Sigmoid colon (tissue), 7 donors: Measurements from ENCODE around the gene LRRC74A. TPM values are rescaled to one million over a fixed set of nuclear protein-coding genes. Genes with fewer than 3 reads are reported as not detected.

Source experiments
- DNase-seq: peaks from one replicate; pipeline ENCODE4 v3.0.0-alpha.2; 2019
- H3K27ac ChIP-seq, 4 donors: fragments of 200-600 bp; sonication (generic); one replicate each; pipeline ENCODE4 v1.5.1; 2016 to 2019; ENCODE audit warnings: mild to moderate bottlenecking in 1 of 4
- H3K27me3 ChIP-seq, 3 donors: fragments of 200-600 bp; sonication (generic); one replicate each; pipeline ENCODE4 v1.5.1; 2019; ENCODE audit warnings: mild to moderate bottlenecking in 1 of 3
- H3K36me3 ChIP-seq, 4 donors: fragments of 200-600 bp; sonication (generic); one replicate each; pipeline ENCODE4 v1.5.1; 2016 to 2019
- H3K4me1 ChIP-seq, 4 donors: fragments of 200-600 bp; sonication (generic); one replicate each; pipeline ENCODE4 v1.5.1; 2017 to 2019
- H3K4me3 ChIP-seq, 4 donors: fragments of 200-600 bp; sonication (generic); one replicate each; pipeline ENCODE4 v1.5.1; 2017 to 2019; ENCODE audit warnings: mild to moderate bottlenecking in 2 of 4, moderate library complexity in 1 of 4
- H3K9me3 ChIP-seq, 4 donors: fragments of 200-600 bp in 3 of 4; sonication (generic) in 3 of 4; one replicate each; pipeline versions ENCODE4 v1.5.1 to v1.6.1; 2013 to 2019
- EP300 ChIP-seq, 4 donors: sonication (generic); formaldehyde crosslinking; IDR thresholded peaks; one replicate each; pipeline ENCODE4 v1.6.1; 2017; ENCODE audit warnings: antibody characterized with exemption in 4 of 4
- POLR2A ChIP-seq, 2 donors: fragments of 450-650 bp; IDR thresholded peaks; one replicate each; pipeline ENCODE4 v1.6.1; 2016; ENCODE audit warnings: antibody characterized with exemption in 2 of 2, mild to moderate bottlenecking in 2 of 2, moderate library complexity in 2 of 2
- POLR2AphosphoS5 ChIP-seq, 4 donors: sonication (generic); formaldehyde crosslinking; IDR thresholded peaks; one replicate each; pipeline ENCODE4 v1.6.1; 2017; ENCODE audit warnings: antibody characterized with exemption in 4 of 4
- WGBS, 2 donors: extraction: QIAGEN DNeasy Blood & Tissue Kit; methylation state at CpG; one replicate each; pipeline ENCODE4 v1.1.7; 2013; 5-methylcytosine and 5-hydroxymethylcytosine counted together
- intact Hi-C: fragments of 100-400 bp; cut with DNase I; formaldehyde crosslinking; loops from one replicate; pipeline ENCODE4 v1.15.1; 2023
- polyA plus RNA-seq, 3 donors: library from polyadenylated mRNA; stranded (reverse); fragments of 200-250 nt; gene quantifications; one replicate each; pipeline ENCODE4 v1.2.3, GENCODE V29; 2013
- total RNA-seq, 4 donors: library from RNA; depleted of rRNA; stranded (reverse); fragments of >200 nt; gene quantifications; one replicate each; pipeline ENCODE4 v1.1.0, GENCODE V29; 2016
- TF ChIP-seq, protein P1 (sequence below), 4 experiments: fragments of 450-650 bp in 3 of 4; fragments of 200-600 bp in 1 of 4; IDR thresholded peaks; one replicate each; pipeline ENCODE4 v1.5.1; 2016 to 2019; ENCODE audit warnings: antibody characterized with exemption in 4 of 4, mild to moderate bottlenecking in 3 of 4, moderate library complexity in 2 of 4
- donor health status: healthy with polysubstance abuse.
- donor health status: Bipolar disorder and iron deficiency.
- donor health status: healthy.

The LRRC74A gene
- total and polyA plus RNA-seq, 7 donors, result not detected

DNA sequence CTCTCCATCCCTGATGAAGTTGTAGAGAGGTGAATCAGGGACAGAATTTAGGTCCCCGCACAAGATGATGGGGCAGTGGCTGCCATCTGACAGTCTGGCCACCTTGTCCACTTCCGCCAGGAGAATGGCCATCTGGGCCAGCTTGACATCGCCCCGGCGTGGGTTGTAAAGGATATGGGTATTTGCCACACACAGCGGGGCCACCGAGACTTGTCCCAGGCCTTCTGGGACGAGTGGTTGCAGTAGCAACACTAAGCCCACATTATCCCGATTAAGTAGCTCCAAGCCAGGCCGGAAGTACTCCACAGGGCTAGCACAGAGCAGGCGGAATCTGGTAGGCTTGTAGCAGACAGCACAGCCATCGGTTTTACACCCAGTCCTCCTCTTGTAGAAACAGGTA lies 19.8 kb upstream of the LRRC74A start:
- Histone ChIP-seq H3K36me3 (peaks cover 27 to 73% (median 38%) of the 10 kb centered on the region in 4 donors), H3K4me3 (no peak overlapping the region), H3K4me1 (peaks cover 0 to 11% (median 8%) of the 10 kb centered on the region in 4 donors), H3K27ac (no peak overlapping the region), H3K27me3 (no peaks in the 10 kb centered on the region), H3K9me3 (no peaks in the 10 kb centered on the region)
- 95 to 97% methylated on average over 12 of the region's 12 CpGs for WGBS, 2 donors
- no peak for DNase-seq
- no peak for TF ChIP-seq POLR2A (IDR thresholded peaks at IDR 0.05)
- intact Hi-C loops, result no loop called here

DNA sequence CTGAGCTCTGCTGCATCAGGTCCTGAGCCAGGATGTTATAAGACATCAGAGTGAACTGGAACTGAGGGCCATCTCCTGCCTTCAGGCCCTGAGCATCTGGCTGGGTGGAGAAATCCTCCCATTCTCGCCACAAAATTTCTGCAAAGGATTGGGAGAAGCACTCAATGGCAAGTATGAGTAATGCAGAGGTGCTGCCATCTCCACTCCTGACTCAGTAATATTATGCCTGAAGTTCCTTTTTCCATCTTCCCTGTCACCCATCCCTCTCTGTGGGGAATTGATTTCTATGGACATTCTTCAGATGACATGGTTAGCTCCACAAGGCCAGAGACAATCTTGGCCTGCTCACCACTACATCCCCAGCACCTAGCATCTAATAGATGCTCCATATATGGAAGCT lies 18.2 kb upstream of the LRRC74A start:
- Histone ChIP-seq H3K27me3 (no peaks in the 10 kb centered on the region), H3K27ac (no peak overlapping the region), H3K4me3 (no peak overlapping the region), H3K9me3 (no peaks in the 10 kb centered on the region), H3K4me1 (peaks cover 0 to 21% (median 16%) of the 10 kb centered on the region in 4 donors), H3K36me3 (peaks cover 20 to 57% (median 32%) of the 10 kb centered on the region in 4 donors)
- TF ChIP-seq EP300 (IDR thresholded peaks at IDR 0.05) (no peak), POLR2A (IDR thresholded peaks at IDR 0.05) (no peak), POLR2AphosphoS5 (IDR thresholded peaks at IDR 0.05) (no peak)
- TF ChIP-seq, protein P1, sequence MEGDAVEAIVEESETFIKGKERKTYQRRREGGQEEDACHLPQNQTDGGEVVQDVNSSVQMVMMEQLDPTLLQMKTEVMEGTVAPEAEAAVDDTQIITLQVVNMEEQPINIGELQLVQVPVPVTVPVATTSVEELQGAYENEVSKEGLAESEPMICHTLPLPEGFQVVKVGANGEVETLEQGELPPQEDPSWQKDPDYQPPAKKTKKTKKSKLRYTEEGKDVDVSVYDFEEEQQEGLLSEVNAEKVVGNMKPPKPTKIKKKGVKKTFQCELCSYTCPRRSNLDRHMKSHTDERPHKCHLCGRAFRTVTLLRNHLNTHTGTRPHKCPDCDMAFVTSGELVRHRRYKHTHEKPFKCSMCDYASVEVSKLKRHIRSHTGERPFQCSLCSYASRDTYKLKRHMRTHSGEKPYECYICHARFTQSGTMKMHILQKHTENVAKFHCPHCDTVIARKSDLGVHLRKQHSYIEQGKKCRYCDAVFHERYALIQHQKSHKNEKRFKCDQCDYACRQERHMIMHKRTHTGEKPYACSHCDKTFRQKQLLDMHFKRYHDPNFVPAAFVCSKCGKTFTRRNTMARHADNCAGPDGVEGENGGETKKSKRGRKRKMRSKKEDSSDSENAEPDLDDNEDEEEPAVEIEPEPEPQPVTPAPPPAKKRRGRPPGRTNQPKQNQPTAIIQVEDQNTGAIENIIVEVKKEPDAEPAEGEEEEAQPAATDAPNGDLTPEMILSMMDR (IDR thresholded peaks at IDR 0.05), result no peak
- WGBS, 2 donors, result 93 to 97% methylated on average over 1 of the region's 1 CpG
- intact Hi-C loops, result no loop called here
- DNase-seq, result no peak

DNA sequence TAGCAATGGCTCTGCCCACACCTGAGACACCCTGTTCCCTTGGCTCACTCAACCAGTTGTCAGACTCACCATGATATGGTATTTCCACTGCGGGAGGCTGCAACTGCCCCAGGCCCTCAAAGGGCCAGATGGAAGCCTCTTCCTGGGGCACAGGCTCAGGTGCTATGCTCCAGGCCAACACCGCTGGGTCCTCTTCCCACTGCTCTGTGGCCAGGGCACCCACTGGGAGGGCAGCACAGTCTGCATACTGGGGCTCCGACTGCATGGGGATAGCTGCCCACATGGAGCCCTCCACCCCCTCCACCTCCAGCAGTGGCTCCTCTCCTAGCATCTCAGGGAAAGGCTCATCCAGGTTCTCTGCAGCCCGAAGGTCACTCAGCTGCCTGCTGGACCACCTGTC lies 17.2 kb upstream of the LRRC74A start:
- H3K4me3 ChIP-seq, result no peak overlapping the region
- intact Hi-C loops, result no loop called here
- H3K36me3 ChIP-seq, result peaks cover 13 to 48% (median 22%) of the 10 kb centered on the region in 4 donors
- H3K27me3 ChIP-seq, result no peaks in the 10 kb centered on the region
- 96 to 99% methylated on average over 4 of the region's 4 CpGs for WGBS, 2 donors
- no peak for TF ChIP-seq EP300 (IDR thresholded peaks at IDR 0.05)
- TF ChIP-seq, protein P1 (IDR thresholded peaks at IDR 0.05), result no peak
- no peak for TF ChIP-seq POLR2A (IDR thresholded peaks at IDR 0.05)
- TF ChIP-seq POLR2AphosphoS5 (IDR thresholded peaks at IDR 0.05), result no peak
- H3K4me1 ChIP-seq, result peaks cover 0 to 25% (median 18%) of the 10 kb centered on the region in 4 donors
- H3K27ac ChIP-seq, result no peak overlapping the region
- H3K9me3 ChIP-seq, result no peaks in the 10 kb centered on the region
- DNase-seq, result no peak

DNA sequence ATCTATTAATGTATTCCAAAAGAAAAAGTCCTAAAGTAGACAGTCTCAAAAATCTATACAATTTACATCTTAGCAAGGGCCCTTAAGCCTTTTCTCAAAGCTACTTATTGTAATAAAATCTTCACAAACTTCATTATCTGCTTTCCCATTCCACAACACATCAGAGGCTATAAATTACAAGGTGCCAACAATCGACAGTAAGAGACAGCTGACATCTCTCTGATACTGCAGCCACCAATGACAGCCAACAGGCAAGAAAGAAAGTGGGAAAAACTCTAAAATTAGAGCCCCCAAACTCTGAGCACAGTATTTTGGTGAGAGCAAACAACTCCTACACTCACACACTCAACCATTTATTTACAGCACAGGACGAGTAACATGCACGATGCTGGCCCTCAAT lies 15.7 kb upstream of the LRRC74A start:
- TF ChIP-seq, protein P1 (IDR thresholded peaks at IDR 0.05), result no peak
- TF ChIP-seq EP300 (IDR thresholded peaks at IDR 0.05) (no peak), POLR2AphosphoS5 (IDR thresholded peaks at IDR 0.05) (no peak), POLR2A (IDR thresholded peaks at IDR 0.05) (no peak)
- Histone ChIP-seq H3K27me3 (no peaks in the 10 kb centered on the region), H3K36me3 (peaks cover 9 to 38% (median 18%) of the 10 kb centered on the region in 4 donors), H3K9me3 (no peaks in the 10 kb centered on the region), H3K4me1 (peaks cover 0 to 25% (median 18%) of the 10 kb centered on the region in 4 donors), H3K27ac (peak overlapping the region; percentile 76 to 88 (median 81)), H3K4me3 (peak overlapping the region in 2 of 4 donors; percentile 27 to 89)
- intact Hi-C loops, result no loop called here
- 10 to 35% methylated on average over 3 of the region's 3 CpGs for WGBS, 2 donors
- no peak for DNase-seq

DNA sequence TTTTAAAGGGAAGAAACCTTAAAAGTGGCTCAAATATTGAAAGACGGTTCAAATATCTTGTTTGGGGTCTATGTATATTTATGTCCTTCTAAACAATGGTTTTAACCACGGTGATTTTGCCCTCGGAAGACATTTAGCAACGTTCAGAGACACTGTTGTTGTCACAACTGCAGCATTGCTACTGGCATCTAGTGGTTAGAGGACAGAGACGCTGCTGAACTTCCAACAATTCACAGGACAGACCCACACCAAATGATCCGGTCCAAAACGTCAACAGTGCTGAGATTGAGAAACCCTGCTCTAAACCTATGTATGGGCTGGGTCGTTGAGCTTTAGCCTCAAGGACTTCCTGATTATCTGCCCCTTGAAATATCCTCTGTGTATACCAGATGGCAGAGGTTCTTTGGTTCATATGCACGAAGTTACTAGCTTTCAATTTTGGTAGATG lies 15.2 kb upstream of the LRRC74A start:
- WGBS, 2 donors, result 3 to 5% methylated on average over 9 of the region's 9 CpGs
- H3K27ac ChIP-seq, result peak overlapping the region; percentile 76 to 88 (median 81)
- intact Hi-C loops, result no loop called here
- peaks cover 8 to 34% (median 18%) of the 10 kb centered on the region in 4 donors for H3K36me3 ChIP-seq
- DNase-seq, result no peak
- H3K4me1 ChIP-seq, result peaks cover 0 to 25% (median 18%) of the 10 kb centered on the region in 4 donors
- TF ChIP-seq, protein P1 (IDR thresholded peaks at IDR 0.05), result peak in 1 of 4 experiments; percentile 14
- peak in 1 of 4 donors; percentile 14 for TF ChIP-seq POLR2AphosphoS5 (IDR thresholded peaks at IDR 0.05)
- no peak for TF ChIP-seq EP300 (IDR thresholded peaks at IDR 0.05)
- TF ChIP-seq POLR2A (IDR thresholded peaks at IDR 0.05), result no peak
- peak overlapping the region in 3 of 4 donors; percentile 27 to 93 (median 89) for H3K4me3 ChIP-seq
- no peaks in the 10 kb centered on the region for H3K9me3 ChIP-seq
- no peaks in the 10 kb centered on the region for H3K27me3 ChIP-seq
